Measurements from ENCODE around the gene ZNF74. TPM values are rescaled to one million over a fixed set of nuclear protein-coding genes. Genes with fewer than 3 reads are reported as not detected.
A peak's percentile ranks its signal among the peaks of the same experiment; 100 is the strongest.

ZNF74 gene
- polyA plus RNA-seq, 3 donors = 1.9 to 4.8 (median 1.9) TPM

GRCh38 chr22:20434264-20434751, 40.4 kb downstream of the ZNF74 start:
- Mint-ChIP-seq H3K4me1 (peaks cover 34% of the 10 kb centered on the region), H3K9me3 (peaks cover 0 to 30% (median 19%) of the 10 kb centered on the region in 7 donors), H3K27ac (no peak overlapping the region), H3K4me3 (peak overlapping the region in 1 of 2 donors; percentile 87), H3K36me3 (peaks cover 8 to 28% of the 10 kb centered on the region in 2 donors), H3K27me3 (ENCODE audit: low read depth in 3 of 3) (peaks cover 75 to 95% (median 90%) of the 10 kb centered on the region in 3 donors)
- intact Hi-C loops (cut with micrococcal nuclease) = no loop called here
- no peak overlapping the region for H3K27ac ChIP-seq (ENCODE audit: low read depth in 1 of 2, low read length in 2 of 2)
- TF ChIP-seq, protein P1, sequence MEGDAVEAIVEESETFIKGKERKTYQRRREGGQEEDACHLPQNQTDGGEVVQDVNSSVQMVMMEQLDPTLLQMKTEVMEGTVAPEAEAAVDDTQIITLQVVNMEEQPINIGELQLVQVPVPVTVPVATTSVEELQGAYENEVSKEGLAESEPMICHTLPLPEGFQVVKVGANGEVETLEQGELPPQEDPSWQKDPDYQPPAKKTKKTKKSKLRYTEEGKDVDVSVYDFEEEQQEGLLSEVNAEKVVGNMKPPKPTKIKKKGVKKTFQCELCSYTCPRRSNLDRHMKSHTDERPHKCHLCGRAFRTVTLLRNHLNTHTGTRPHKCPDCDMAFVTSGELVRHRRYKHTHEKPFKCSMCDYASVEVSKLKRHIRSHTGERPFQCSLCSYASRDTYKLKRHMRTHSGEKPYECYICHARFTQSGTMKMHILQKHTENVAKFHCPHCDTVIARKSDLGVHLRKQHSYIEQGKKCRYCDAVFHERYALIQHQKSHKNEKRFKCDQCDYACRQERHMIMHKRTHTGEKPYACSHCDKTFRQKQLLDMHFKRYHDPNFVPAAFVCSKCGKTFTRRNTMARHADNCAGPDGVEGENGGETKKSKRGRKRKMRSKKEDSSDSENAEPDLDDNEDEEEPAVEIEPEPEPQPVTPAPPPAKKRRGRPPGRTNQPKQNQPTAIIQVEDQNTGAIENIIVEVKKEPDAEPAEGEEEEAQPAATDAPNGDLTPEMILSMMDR (IDR thresholded peaks at IDR 0.05) = no peak
- no peaks in the 10 kb centered on the region for H3K36me3 ChIP-seq (replicated peaks in 1 of 2; ENCODE audit: control insufficient read depth in 1 of 2, insufficient read depth in 2 of 2, low read length in 2 of 2)
- no peak overlapping the region for H3K9ac ChIP-seq (ENCODE audit: insufficient read depth, low read length, poor library complexity, severe bottlenecking)
- H3K9me3 ChIP-seq (replicated peaks in 1 of 2; ENCODE audit: control insufficient read depth in 1 of 2, insufficient read depth in 1 of 2, low read length in 2 of 2) = peaks cover 3 to 44% of the 10 kb centered on the region in 2 donors
- H4K20me1 ChIP-seq (ENCODE audit: insufficient read depth, low read length) = peaks cover 19% of the 10 kb centered on the region
- no peak overlapping the region for H3K4me3 ChIP-seq (replicated peaks in 1 of 3; ENCODE audit: low read depth in 2 of 3, low read length in 3 of 3)
- no peak overlapping the region for H2AFZ ChIP-seq (ENCODE audit: insufficient read depth, low read depth, low read length, poor library complexity, severe bottlenecking)
- peaks cover 36 to 46% of the 10 kb centered on the region in 2 donors for H3K4me1 ChIP-seq (ENCODE audit: control insufficient read depth in 1 of 2, insufficient read depth in 2 of 2, low read length in 2 of 2)
- H3K79me2 ChIP-seq (ENCODE audit: insufficient read depth, low read length) = no peaks in the 10 kb centered on the region
- WGBS (ENCODE audit: insufficient coverage) = 95% methylated on average over 12 of the region's 12 CpGs
- peaks cover 55 to 93% of the 10 kb centered on the region in 2 donors for H3K27me3 ChIP-seq (ENCODE audit: control insufficient read depth in 2 of 2, insufficient read depth in 2 of 2, low read length in 2 of 2)
- no peak overlapping the region for H3K4me2 ChIP-seq (replicated peaks; ENCODE audit: extremely low read depth, low read length, poor library complexity, severe bottlenecking)
- peak in 1 of 3 donors; percentile 2 for DNase-seq

GRCh38 chr22:20434773-20435172, 40.8 kb downstream of the ZNF74 start:
- H3K4me2 ChIP-seq (replicated peaks; ENCODE audit: extremely low read depth, low read length, poor library complexity, severe bottlenecking) = no peak overlapping the region
- no peak overlapping the region for H3K27ac ChIP-seq (ENCODE audit: low read depth in 1 of 2, low read length in 2 of 2)
- WGBS (ENCODE audit: insufficient coverage) = 100% methylated on average over 3 of the region's 3 CpGs
- no peak overlapping the region for H2AFZ ChIP-seq (ENCODE audit: insufficient read depth, low read depth, low read length, poor library complexity, severe bottlenecking)
- intact Hi-C loops (cut with micrococcal nuclease) = no loop called here
- peaks cover 12 to 28% of the 10 kb centered on the region in 2 donors for H3K36me3 Mint-ChIP-seq
- H3K9me3 Mint-ChIP-seq = peaks cover 0 to 30% (median 19%) of the 10 kb centered on the region in 7 donors
- DNase-seq = no peak
- no peak overlapping the region for H3K9ac ChIP-seq (ENCODE audit: insufficient read depth, low read length, poor library complexity, severe bottlenecking)
- peaks cover 3 to 43% of the 10 kb centered on the region in 2 donors for H3K9me3 ChIP-seq (replicated peaks in 1 of 2; ENCODE audit: control insufficient read depth in 1 of 2, insufficient read depth in 1 of 2, low read length in 2 of 2)
- peak overlapping the region in 1 of 2 donors; percentile 87 for H3K4me3 Mint-ChIP-seq
- peaks cover 32 to 41% of the 10 kb centered on the region in 2 donors for H3K4me1 ChIP-seq (ENCODE audit: control insufficient read depth in 1 of 2, insufficient read depth in 2 of 2, low read length in 2 of 2)
- no peaks in the 10 kb centered on the region for H3K79me2 ChIP-seq (ENCODE audit: insufficient read depth, low read length)
- H4K20me1 ChIP-seq (ENCODE audit: insufficient read depth, low read length) = peaks cover 19% of the 10 kb centered on the region
- no peak overlapping the region for H3K27ac Mint-ChIP-seq
- TF ChIP-seq, protein P1 (IDR thresholded peaks at IDR 0.05) = no peak
- H3K27me3 ChIP-seq (ENCODE audit: control insufficient read depth in 2 of 2, insufficient read depth in 2 of 2, low read length in 2 of 2) = peaks cover 54 to 90% of the 10 kb centered on the region in 2 donors
- peaks cover 79 to 95% (median 90%) of the 10 kb centered on the region in 3 donors for H3K27me3 Mint-ChIP-seq (ENCODE audit: low read depth in 3 of 3)
- H3K4me1 Mint-ChIP-seq = peaks cover 30% of the 10 kb centered on the region
- no peak overlapping the region for H3K4me3 ChIP-seq (replicated peaks in 1 of 3; ENCODE audit: low read depth in 2 of 3, low read length in 3 of 3)
- H3K36me3 ChIP-seq (replicated peaks in 1 of 2; ENCODE audit: control insufficient read depth in 1 of 2, insufficient read depth in 2 of 2, low read length in 2 of 2) = no peaks in the 10 kb centered on the region
